Common myeloid progenitor, CD34-positive (primary cell): Measurements from ENCODE around the gene EXOC3.
A peak's percentile ranks its signal among the peaks of the same experiment; 100 is the strongest.

Experiments
- CTCF ChIA-PET: fragments of 350-600 bp; sonication (Branson Sonifier 250); formaldehyde crosslinking; loops from one replicate; lab custom pipeline; 2021; ENCODE audit warnings: antibody characterized with exemption; lab: Charles Lee
- POLR2A ChIA-PET: fragments of 350-600 bp; sonication (Branson Sonifier 250); formaldehyde crosslinking; loops from one replicate; lab custom pipeline; 2021; ENCODE audit warnings: antibody characterized with exemption; lab: Charles Lee
- DNase-seq, 3 donors: peaks; one replicate each; pipeline versions ENCODE4 v3.0.0 to v3.0.0-alpha.2; 2013
- H3K27ac ChIP-seq, 2 experiments: 1 replicate in 1 of 2; 2 replicates in 1 of 2; pipeline ENCODE4 v1.7.0; 2013; ENCODE audit warnings: inconsistent platforms in 2 of 2, low read length in 2 of 2, mild to moderate bottlenecking in 2 of 2, low read depth in 1 of 2, moderate library complexity in 1 of 2; ENCODE audit not compliant: severe bottlenecking in 2 of 2, insufficient read depth in 1 of 2, poor library complexity in 1 of 2
- H3K27me3 ChIP-seq, 5 experiments: replicated peaks in 2 of 5; 1 replicate in 3 of 5; 2 replicates in 2 of 5; pipeline versions ENCODE4 v1.6.1 to v1.7.0; 2013; ENCODE audit warnings: low read length in 4 of 5, mild to moderate bottlenecking in 2 of 5, moderate library complexity in 2 of 5, inconsistent platforms in 1 of 5; ENCODE audit not compliant: insufficient read depth in 5 of 5, control insufficient read depth in 4 of 5
- H3K36me3 ChIP-seq, 4 experiments: 1 replicate in 2 of 4; 2 replicates in 2 of 4; pipeline versions ENCODE4 v1.6.1 to v1.7.0; 2013; ENCODE audit warnings: low read length in 3 of 4, control low read depth in 1 of 4, mild to moderate bottlenecking in 1 of 4; ENCODE audit not compliant: control insufficient read depth in 4 of 4, insufficient read depth in 4 of 4
- H3K4me1 ChIP-seq, 4 experiments: 1 replicate in 3 of 4; 2 replicates in 1 of 4; pipeline versions ENCODE4 v1.6.1 to v1.7.1; 2013; ENCODE audit warnings: low read length in 3 of 4, mild to moderate bottlenecking in 3 of 4, control low read depth in 1 of 4, inconsistent platforms in 1 of 4, moderate library complexity in 1 of 4; ENCODE audit not compliant: control insufficient read depth in 4 of 4, insufficient read depth in 4 of 4; ENCODE audit errors: control extremely low read depth in 1 of 4
- H3K4me3 ChIP-seq, 7 experiments: 1 replicate in 4 of 7; 2 replicates in 3 of 7; pipeline versions ENCODE4 v1.5.1 to v1.7.0; 2013; ENCODE audit warnings: mild to moderate bottlenecking in 7 of 7, low read length in 6 of 7, moderate library complexity in 6 of 7, inconsistent platforms in 2 of 7, low read depth in 2 of 7, control low read depth in 1 of 7; ENCODE audit not compliant: insufficient read depth in 4 of 7, control insufficient read depth in 1 of 7; ENCODE audit errors: extremely low read depth in 1 of 7
- H3K9me3 ChIP-seq, 5 experiments: 1 replicate in 4 of 5; 2 replicates in 1 of 5; pipeline versions ENCODE4 v1.6.1 to v1.7.1; 2013; ENCODE audit warnings: low read length in 4 of 5, mild to moderate bottlenecking in 2 of 5, inconsistent platforms in 1 of 5, low read depth in 1 of 5, moderate library complexity in 1 of 5; ENCODE audit not compliant: control insufficient read depth in 4 of 5, insufficient read depth in 2 of 5; ENCODE audit errors: control extremely low read depth in 1 of 5
- WGBS: methylation state at CpG from one replicate; pipeline ENCODE4 v1.1.5; 2013; ENCODE audit not compliant: insufficient coverage; 5-methylcytosine and 5-hydroxymethylcytosine counted together

Gene EXOC3

DNA sequence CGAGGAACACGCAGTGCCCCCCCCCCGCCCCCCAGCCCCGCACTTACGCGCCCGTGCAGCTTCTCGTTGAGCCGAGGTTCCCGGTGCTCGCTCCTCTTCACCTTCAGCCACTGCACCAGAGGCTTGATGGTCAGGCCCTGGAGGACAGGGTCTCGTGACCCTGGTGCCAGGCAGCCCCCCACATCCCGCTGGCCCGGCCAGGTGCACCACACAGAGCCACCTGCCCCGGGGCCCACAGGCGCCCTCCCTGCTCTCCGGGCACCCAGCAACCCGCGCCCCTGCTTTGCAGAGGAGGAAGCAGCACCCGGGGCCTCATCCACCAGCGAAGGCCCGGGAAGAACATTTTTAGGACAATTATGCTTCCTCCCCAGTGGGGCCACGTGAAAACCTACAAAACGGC is 39.0 kb downstream of the EXOC3 start:
- Histone ChIP-seq H3K27ac (no peak overlapping the region), H3K4me1 (peaks cover 2 to 43% (median 37%) of the 10 kb centered on the region in 4 experiments), H3K27me3 (peaks cover 0 to 6% (median 0%) of the 10 kb centered on the region in 5 experiments), H3K9me3 (peaks cover 0 to 2% (median 0%) of the 10 kb centered on the region in 5 experiments), H3K4me3 (no peak overlapping the region), H3K36me3 (no peaks in the 10 kb centered on the region)
- 73% methylated on average over 19 of the region's 24 CpGs for WGBS
- ChIA-PET CTCF (no interaction called here), POLR2A (no interaction called here)
- DNase-seq = no peak

DNA sequence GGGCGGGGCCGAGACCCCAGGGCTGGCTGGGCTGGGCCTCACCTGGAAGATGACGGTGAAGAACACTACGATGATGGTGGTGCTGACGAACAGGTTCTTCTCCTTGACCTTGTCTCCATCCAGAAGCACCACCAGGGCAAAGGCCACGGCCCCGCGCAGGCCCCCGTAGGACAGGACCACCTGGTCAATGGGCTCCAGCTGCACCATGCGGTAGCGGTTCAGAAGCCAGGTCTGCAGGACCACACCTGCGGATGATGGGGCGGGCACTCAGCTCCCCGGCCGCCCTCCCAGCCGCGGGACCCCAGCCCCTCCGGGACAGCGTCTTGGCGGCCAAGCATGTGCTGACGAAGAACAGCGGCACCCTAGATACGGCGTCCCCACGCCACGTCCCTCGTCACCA is 39.5 kb downstream of the EXOC3 start:
- DNase-seq = no peak
- 98% methylated on average over 22 of the region's 27 CpGs for WGBS
- H3K9me3 ChIP-seq = peaks cover 0 to 2% (median 0%) of the 10 kb centered on the region in 5 experiments
- H3K27me3 ChIP-seq = peaks cover 0 to 1% (median 0%) of the 10 kb centered on the region in 5 experiments
- no peaks in the 10 kb centered on the region for H3K36me3 ChIP-seq
- no peak overlapping the region for H3K4me3 ChIP-seq
- CTCF ChIA-PET = no interaction called here
- H3K4me1 ChIP-seq = peaks cover 2 to 43% (median 37%) of the 10 kb centered on the region in 4 experiments
- POLR2A ChIA-PET = no interaction called here
- H3K27ac ChIP-seq = no peak overlapping the region

DNA sequence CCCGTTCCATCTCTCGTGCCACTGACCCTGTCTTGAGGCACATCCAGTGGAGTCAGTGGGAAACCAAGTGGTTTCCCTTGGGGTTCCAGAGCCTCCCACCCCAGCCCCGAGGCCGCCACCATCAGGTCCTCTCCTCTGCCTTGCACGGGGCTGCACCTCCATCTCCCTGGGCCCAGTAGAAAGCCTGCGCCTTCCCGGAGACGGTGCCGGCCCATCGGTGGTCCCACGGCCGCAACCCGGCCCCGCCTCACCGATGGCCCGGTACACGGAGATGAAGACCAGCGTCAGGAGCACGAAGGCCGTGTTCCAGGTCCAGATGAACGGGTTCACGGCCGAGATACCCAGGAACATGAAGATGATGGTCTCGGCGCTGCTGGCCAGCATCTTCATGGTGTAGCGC is 40.0 kb downstream of the EXOC3 start:
- Histone ChIP-seq H3K27ac (no peak overlapping the region), H3K9me3 (peaks cover 0 to 2% (median 0%) of the 10 kb centered on the region in 5 experiments), H3K4me1 (peaks cover 2 to 43% (median 37%) of the 10 kb centered on the region in 4 experiments), H3K36me3 (no peaks in the 10 kb centered on the region), H3K4me3 (peak overlapping the region in 3 of 7 experiments; percentile 56 to 70 (median 56)), H3K27me3 (no peaks in the 10 kb centered on the region)
- no peak for DNase-seq
- ChIA-PET POLR2A (interaction anchor here (1.4 kb wide), 1 partner anchor 9 kb away, joined by 7 read pairs; no protein-coding TSS in a partner anchor), CTCF (no interaction called here)
- 96% methylated on average over 23 of the region's 26 CpGs for WGBS

DNA sequence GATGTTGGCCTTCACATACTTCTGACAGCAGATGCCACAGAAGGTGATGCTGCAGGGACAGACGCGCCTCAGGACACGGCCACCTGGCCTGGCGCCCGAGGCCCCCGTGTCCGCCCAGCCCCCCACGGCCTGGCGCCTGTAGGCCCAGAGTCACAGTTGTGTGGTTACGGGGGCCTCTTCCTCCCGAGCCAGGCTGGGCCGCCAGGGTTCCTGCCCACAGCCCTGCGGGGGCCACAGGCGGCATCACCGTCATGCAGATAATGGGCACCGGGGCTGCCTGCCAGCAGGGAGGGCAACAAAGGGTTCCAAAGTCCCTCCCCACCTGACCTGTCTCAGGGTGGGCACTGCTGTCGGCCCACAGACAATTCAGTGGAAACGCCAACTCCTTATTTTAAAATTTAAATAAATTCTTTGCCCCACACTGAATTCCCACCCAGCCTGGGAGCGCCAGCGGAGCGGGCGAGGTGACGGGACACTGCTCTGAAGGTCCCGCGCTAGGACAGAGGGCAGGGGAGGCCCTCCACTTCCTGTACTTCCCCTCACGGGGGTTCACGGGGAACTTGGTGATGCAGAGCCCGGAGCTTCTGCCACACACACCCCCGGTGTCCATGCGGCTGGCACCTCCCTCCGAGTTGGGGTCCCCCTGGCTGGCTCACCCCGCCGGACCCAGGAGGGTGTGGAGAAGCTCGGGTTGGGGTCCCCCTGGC is 40.6 kb downstream of the EXOC3 start:
- Histone ChIP-seq H3K27ac (peak overlapping the region in 1 of 2 experiments; percentile 54), H3K4me3 (peak overlapping the region in 5 of 7 experiments; percentile 19 to 70 (median 56)), H3K4me1 (peaks cover 2 to 43% (median 37%) of the 10 kb centered on the region in 4 experiments), H3K27me3 (no peaks in the 10 kb centered on the region), H3K36me3 (no peaks in the 10 kb centered on the region), H3K9me3 (peaks cover 0 to 2% (median 0%) of the 10 kb centered on the region in 5 experiments)
- 2% methylated on average over 23 of the region's 34 CpGs for WGBS
- peak; percentile 51 to 89 (median 80) for DNase-seq
- ChIA-PET CTCF (interaction anchor here (1.0 to 2.5 kb wide), 2 partner anchors 10 to 11 kb away, joined by 3 to 13 read pairs; no protein-coding TSS in a partner anchor), POLR2A (interaction anchor here (1.0 to 1.4 kb wide), 3 partner anchors 10 to 19 kb away, joined by 3 to 7 read pairs (median 3); no protein-coding TSS in a partner anchor)

DNA sequence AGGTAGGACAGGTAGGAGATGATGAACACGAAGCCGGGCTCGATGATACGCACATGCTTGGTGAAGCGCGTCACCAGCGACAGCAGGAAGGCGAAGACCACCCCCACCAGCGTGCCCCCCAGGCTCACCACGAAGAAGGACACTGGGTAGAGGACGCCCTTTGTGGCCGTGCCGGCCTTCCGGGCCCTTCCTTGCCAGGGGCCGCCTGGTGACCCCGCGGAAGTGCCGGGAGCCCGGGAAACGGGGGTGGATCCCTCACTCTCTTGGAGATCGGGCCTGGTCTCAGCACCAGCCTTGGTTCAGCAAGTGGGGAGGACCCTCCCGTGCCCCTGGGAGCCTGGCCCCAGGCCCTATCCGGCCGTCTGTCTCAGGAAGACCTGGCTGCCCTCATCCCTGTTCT is 41.6 kb downstream of the EXOC3 start:
- no peak overlapping the region for H3K27ac ChIP-seq
- H3K9me3 ChIP-seq = peaks cover 0 to 2% (median 0%) of the 10 kb centered on the region in 5 experiments
- H3K36me3 ChIP-seq = no peaks in the 10 kb centered on the region
- ChIA-PET CTCF (interaction anchor here (2.5 kb wide), 1 partner anchor 12 kb away, joined by 13 read pairs; no protein-coding TSS in a partner anchor), POLR2A (interaction anchor here (1.1 to 1.4 kb wide), 2 partner anchors 11 to 12 kb away, joined by 3 to 7 read pairs; no protein-coding TSS in a partner anchor)
- H3K4me1 ChIP-seq = peaks cover 2 to 43% (median 36%) of the 10 kb centered on the region in 4 experiments
- H3K4me3 ChIP-seq = no peak overlapping the region
- no peak for DNase-seq
- no peaks in the 10 kb centered on the region for H3K27me3 ChIP-seq
- WGBS = 94% methylated on average over 22 of the region's 24 CpGs

DNA sequence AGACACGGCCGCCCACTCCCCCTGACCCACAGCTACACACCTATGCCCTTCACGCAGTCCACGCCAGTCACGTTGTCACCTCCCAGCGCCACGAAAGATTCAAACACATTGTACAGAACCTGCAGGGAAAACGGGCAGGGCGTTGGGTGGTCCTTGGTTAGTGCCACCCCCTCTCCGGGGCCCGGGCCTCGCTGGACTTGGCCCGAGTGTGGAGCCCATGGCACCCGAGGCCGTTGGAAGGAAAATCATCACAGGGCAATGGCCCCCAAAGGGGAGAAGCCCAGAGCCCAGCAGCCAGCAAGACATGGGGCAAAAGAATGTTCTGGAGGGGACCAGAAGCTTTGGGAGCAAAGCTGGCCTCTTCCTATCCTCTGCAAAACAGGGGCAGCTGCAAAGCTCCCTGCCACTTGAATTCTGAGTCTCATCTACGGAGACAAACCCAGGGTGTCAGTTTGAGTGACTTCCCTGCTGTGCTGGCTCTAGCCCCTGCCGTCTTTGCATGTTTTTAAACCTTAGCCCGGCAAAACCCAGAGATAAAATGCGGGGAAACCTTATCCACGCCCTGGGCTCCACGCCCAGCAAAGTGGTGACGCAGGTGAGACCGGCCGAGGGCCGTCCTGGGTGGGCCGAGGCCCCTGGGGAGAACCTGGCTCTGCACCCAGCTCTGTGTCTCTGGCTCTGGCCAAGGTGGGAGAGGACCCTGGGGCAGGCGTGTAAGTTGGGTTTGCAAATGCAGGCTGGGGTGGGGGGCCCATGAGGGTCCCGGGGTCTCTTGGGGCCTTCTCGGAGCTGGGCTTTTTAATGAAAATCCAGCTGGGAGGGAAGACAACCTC is 42.4 kb downstream of the EXOC3 start:
- Histone ChIP-seq H3K27ac (no peak overlapping the region), H3K9me3 (peaks cover 0 to 2% (median 0%) of the 10 kb centered on the region in 5 experiments), H3K27me3 (no peaks in the 10 kb centered on the region), H3K36me3 (no peaks in the 10 kb centered on the region), H3K4me1 (peaks cover 2 to 43% (median 36%) of the 10 kb centered on the region in 4 experiments), H3K4me3 (peak overlapping the region in 1 of 7 experiments; percentile 13)
- POLR2A ChIA-PET = interaction anchor here (1.6 kb wide), 1 partner anchor 12 kb away, joined by 8 read pairs; no protein-coding TSS in a partner anchor
- CTCF ChIA-PET = interaction anchor here (0.6 to 2.5 kb wide), 4 partner anchors 13 to 57 kb away, joined by 3 to 13 read pairs (median 4); no protein-coding TSS in a partner anchor
- DNase-seq = no peak
- 92% methylated on average over 27 of the region's 29 CpGs for WGBS
